NK-92 (cell line): ENCODE measurements around the gene SPTB.

Source experiments
- DNase-seq: peaks from one replicate; lab custom pipeline; 2025; ENCODE audit not compliant: unreplicated experiment; lab: John Stamatoyannopoulos, UW

The SPTB gene

DNA sequence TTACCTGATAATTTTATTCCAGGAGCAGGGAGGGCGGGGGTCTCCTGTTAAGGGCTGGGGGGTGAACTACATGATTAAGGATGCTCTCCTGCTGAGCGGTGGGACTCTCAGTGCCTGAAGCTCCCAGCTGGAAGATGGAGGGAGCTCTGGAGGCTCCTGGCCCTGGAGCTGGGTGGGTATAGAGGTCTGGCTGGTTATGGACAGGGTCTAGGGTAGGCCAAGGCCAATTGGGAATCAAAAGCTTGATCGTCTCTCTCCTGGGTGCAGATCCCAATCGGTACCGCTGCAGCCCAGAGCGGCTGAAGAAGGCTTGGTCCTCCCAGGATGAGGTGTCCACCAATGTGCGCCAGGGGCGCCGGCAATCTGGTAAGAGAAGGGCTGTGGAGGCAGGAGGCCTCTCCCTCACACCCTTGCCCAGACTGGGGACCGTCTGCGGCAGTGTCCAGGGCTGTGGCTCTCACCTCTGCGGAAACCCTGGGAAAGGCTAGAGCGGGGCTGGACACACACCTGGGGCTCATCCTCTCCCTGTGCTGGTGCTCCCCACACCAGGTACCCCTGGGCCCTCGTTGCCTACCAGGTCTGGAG lies 147.1 kb downstream of the SPTB start:
- DNase-seq, result no peak

DNA sequence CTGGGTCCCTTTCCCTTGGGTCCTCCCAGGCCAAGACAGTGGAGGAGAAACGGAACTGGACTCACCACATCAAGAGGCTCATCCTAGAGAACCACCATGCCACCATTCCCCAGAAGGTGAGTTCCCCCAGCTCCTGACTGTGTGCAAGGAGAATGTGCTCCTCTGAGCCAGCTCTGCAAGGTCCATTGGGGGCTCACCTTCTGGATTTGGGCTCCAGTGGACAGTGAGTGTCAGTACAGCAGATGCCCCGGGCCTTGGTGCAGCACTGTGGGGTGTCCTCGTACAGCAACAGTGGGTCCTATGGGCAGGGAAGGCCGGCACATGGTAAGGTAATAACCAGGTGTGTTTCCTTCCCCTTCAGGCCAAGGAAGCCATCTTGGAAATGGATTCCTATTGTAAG lies 147.6 kb downstream of the SPTB start:
- DNase-seq, result no peak

DNA sequence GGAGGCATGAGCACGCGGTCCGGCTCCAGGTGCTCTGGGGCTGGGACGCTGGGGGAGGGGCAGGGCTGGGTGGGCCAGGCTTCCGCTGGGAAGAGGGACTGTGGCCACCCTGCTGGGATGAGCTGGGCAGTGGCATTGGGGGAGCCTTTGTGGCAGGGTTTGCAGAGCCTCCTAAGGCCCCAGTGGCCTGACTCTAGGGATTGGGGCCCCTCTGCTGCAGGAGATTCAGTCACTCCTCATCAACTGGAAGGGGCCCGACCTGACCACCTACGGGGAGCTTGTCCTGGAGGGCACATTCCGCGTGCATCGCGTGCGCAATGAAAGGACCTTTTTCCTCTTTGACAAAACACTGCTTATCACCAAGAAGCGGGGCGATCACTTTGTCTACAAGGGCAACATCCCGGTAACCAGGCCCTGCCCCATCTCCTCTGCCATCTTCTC lies 148.5 kb downstream of the SPTB start:
- DNase-seq, result no peak

DNA sequence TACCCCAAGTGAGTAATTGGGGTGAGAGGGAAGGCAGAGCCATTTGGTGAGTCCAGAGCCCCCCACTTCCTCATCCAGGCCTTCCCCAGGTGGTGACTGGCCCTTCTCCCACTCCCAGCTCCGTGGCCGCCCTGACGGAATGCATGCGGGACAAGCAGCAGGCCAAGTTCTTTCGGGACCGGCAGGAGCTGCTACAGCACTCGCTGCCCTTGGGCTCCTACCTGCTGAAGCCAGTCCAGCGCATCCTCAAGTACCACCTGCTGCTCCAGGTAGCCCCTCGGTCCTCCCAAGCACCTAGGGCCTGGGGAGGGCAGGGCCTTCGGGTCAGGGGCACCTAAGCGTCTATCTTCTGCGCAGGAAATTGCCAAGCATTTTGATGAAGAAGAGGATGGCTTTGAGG lies 149.0 kb downstream of the SPTB start:
- no peak for DNase-seq

DNA sequence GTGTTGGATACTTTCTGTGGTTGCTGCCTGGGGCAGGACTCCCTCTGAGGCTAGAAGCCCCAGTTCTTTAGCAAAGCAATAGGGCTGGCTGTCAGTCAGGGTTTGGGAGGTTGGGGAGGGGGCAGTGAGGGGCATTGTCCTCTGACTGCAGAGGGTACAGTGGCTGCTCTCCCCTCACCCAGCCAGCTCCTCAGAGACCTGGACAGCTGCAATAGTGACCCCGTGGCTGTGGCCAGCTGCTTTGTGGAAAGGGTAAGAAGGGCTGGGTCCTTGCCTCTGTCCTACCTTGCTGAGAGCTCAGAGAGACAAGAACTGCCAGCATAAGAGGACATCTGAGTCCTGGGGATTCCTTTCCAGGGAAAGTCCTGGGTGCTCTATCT lies 149.7 kb downstream of the SPTB start:
- DNase-seq, result no peak

DNA sequence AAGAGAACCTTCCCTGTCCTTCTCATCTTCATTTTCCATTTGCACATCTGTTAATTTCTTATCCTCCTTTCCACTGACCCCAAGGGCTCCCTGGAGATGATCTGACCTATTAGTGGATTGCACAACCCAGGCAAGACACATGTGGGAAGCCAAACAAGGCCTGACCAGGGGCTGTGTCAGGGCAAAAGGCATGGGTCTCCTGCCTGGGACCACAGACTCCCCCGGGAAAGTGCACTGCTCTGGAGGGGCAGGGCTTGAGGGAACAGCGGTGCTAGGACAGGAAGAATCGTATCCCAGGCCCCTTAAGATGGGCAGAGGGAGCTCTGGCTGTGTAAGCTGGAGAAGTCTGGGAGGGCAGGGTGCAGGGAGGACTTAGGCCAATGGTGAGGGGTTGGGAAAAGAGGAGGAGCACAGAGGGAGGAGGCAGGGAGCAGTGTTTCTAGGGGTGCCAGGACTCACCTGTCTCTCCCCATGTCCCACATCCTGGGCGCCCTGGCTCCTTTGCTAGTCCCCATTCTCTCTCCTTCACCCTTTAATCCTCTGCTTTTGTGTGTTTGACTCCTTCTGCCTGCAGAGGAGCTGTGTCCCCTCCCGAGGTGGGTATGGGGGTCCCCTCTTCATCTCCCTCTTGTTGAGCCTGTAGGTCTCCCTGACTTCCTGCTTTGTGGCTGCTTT lies 150.2 kb downstream of the SPTB start:
- DNase-seq, result no peak

DNA sequence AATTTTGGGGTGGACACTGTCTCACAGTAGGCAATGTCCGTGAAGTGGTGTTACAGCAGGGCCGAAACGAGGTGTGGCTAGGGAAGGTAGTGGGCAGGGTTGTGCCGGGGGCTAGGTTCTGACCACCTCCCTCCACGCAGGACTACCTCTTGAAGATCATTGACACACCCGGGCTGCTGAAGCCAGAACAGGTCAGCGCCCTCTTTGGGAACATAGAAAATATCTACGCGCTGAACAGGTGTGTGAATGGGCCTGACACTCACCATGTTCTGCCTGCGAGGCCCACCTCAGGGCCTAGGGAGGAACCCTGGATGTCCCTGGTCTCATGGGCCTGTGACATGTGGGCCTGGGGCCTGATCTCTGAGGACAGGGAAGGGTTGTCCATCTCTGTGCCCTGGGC lies 150.9 kb downstream of the SPTB start:
- DNase-seq, result no peak

DNA sequence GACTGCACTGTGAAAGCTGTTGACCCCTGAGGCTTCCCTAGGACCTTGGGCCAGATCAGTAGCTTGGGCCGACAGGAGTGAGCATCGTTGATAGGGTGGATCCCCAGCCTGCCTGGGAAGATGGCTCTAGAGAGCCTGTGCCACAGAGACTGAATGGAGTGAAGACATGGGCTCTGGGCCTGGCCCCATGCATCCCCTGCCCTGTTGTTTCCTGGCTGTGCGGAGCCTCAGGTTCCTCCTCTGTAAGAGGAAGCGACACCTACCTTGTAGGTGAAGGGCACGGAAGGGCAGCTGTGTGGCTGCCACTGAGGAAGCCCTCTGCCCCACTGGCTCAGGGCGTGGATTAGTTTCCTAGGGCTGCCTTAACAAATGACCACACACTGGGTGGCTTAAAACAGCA lies 151.6 kb downstream of the SPTB start:
- DNase-seq, result no peak

DNA sequence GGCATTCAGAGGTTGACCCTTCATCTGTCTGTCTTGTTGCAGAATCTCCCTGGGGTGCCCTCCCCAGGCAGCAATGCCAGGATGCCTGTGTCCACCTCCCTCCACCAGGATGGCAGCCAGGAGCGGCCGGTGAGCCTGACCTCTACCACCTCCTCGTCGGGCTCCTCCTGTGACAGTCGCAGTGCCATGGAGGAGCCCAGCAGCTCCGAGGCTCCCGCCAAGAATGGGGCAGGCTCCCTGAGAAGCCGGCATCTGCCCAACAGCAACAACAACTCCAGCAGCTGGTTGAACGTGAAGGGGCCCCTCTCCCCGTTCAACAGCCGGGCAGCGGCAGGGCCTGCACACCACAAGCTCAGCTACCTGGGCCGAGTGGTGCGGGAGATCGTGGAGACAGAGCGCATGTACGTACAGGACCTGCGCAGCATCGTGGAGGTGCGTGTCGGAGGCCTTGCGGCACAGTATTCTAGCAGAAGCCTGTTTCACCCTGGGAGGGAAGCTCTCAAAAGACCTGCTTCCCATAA lies 152.1 kb downstream of the SPTB start:
- no peak for DNase-seq

DNA sequence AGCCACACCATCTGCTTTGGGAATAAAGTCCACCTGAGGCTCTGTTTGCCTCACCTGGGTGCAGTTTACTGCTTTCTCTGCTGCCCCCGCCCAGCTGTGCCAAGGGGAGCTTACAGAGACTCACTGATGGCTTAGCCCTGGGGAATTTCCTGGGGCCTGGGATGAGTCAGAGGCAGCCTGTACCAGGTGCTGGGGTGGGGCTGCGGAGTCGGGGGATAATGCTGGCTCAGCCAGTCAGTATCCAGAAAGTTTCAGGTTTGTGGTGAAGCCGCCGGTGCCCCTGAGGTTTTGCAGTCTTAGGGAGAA lies 153.2 kb downstream of the SPTB start:
- DNase-seq, result no peak

DNA sequence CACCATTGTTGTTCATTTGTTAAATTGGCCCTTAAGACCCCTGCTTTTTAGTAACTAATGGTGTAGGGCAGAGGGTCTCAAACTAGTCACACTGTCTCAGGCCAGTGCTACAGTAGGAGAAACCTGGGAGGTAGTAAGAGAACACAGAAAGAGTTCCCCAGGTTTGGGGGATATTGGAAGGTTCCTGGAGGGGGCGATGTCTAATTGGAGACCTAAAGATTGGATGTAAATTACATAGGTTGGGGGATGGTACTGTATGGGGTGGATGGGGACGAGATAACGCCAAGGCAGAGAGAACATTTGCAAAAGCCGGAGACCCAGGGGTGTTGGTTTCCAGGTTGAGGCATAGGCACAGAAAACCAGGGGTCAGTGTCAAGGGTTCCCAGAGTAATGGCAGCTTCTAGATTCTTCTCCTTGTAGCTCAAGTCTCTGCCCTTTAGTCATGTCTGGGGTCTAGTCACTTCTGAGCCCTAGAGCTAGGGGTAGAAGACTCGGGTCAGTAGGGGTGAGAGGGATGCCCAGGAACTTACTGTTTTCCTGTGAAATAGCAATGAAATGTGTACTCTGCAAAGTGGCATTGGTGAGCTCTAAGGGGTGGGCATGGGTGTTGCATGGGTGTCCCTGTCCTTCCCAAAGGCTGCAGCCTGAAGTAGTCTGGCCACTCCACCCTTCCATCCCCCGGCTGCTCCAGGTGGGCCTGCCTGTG lies 153.7 kb downstream of the SPTB start:
- DNase-seq, result no peak

DNA sequence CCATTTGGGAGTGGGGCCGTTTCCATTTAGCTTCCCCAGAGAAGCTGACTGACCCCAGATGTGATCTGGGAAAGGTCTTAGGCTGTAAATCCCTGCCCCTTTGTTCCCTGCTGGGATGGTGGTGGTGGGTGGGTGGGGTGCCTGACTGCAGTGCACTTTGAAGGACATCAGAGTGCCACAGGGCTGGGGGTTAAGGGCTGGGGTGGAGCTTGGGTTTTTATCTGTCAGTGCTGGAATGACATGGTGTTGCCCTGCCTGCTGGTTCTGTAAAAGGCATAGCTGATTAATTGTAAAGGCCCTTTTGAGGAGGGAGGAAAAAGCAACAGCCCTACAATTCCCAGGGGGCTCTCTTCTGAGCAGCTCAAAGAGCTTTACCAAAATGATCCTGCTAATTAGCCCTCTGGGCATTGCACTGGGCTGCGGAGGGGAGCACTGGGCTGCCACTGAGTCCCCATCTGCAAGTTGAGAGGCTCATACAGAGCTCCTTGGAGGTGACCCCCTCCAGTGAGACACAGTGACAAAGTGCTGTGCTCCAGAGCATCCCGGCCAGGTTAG lies 154.4 kb downstream of the SPTB start:
- DNase-seq, result no peak

DNA sequence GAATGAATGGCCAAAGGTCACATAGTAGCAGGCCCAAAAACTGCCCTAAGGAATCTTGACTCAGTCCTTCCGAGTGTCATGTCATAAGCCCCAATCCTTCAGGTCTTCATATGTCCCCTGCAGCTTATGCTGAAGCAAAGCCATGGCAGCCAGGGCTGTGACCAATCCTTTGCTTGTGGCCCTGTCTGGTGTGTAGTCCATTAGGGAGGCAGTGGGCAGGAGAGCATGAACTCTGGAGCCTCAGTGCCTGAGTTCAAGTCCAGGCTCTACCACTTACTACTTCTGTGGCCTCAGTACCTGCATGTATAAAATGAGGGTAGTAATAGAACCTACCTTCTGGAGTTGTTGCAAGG lies 155.2 kb downstream of the SPTB start:
- no peak for DNase-seq

DNA sequence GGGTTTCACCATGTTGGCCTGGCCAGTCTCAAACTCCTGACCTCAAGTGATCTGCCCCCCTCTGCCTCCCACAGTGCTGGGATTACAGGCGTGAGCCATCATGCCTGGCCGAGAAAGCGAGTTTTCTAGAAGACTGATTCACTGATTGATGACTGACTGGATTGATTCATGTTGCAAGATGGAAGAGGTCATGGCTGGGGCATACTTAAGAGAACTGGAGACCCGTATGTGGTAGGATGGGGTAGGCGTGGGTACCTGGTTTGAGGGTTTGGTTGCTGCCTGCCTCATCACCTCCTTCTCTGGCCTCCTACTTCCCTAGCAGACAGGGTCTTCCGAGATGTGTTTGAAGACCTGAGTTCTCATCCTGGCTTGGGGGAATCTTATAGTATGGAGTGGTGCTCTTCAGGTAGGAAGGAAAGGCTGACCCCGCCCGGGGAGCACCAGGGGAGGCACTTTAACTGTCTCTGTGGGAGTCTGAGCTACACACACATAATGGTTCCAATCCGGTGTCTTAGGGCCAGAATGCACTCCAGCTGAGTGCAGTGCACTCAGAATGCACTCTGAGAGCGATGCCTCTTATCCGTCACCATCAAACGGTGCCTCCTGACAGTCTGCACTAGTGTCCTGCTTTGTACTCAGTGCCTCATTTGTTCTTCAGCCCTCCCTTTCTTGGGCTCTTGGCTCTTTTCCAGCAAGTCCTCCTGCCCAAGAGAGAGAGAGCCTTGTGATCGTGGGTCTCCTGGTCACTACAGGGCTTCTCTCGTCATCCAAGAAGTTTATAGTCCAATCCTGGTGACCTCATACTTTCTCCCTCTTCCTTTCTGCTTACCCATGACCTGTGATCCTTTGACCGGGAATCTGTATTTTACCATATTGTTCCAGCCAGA lies 155.8 kb downstream of the SPTB start:
- DNase-seq, result no peak

DNA sequence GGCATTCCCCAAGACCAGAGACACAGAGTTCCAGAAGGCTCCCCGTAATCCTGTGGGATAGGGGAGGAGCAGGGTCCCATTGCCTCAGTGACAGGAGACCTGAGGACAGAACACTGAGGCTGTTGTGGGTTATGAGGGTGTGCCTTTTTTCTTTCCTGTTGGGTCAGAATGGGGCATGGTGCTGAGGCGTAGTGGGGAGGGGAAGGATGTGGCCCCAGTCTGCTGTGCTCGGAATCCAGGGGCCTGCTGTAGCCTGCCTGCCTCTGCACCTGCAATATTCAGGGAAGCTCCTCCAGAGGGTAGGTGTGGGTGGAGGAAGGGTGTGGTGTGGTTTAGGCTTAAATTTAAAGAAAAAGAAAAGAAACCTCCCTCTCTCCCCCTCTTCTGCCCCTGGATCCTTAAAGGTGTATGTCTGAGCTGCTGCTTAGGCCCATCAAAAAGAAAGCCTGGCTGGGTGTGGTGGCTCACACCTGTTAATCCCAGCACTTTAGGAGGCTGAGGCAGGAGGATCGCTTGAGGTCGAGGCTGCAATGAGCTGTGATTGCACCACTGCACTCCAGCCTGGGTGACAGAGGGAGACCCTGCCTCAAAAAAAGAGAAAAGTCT lies 156.8 kb downstream of the SPTB start:
- DNase-seq, result no peak

DNA sequence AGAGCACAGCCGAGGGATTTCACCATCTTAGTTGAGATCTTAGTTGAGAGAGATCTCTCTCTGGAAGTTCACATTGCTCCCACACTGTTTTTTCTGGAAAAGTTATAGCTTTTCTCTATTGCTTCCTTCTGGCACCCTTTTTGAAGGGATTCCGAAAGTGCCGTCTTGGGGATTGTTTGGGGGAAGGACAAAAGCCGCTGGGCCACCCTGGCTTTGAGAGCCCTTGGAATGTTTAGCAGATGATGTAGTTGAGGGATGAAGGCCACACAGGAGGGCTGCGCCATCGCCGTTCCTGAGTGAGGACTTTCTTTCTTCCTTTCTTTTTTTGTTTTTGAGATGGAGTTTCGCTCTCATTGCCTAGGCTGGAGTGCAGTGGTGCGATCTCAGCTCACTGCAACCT lies 157.8 kb downstream of the SPTB start:
- no peak for DNase-seq

DNA sequence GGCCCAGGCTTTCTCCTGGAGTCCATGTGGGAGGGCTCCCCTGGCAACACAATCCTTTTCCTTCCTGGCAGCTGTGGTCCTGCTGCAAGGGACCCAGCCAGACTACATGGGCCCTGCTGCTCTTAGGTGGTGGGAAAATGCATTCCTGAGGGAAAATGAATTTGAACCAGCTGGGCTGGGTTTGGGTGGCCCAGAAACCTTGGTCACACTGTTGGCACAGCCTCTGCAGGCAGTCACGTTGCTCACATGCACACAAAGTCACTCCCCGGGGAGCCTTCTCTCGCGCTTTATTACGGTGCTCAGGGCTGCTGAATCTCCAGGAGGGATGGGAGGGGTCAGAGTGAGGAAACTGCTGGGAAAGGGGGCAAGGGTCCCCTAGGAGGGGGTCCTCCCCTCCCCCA lies 158.3 kb downstream of the SPTB start:
- no peak for DNase-seq

DNA sequence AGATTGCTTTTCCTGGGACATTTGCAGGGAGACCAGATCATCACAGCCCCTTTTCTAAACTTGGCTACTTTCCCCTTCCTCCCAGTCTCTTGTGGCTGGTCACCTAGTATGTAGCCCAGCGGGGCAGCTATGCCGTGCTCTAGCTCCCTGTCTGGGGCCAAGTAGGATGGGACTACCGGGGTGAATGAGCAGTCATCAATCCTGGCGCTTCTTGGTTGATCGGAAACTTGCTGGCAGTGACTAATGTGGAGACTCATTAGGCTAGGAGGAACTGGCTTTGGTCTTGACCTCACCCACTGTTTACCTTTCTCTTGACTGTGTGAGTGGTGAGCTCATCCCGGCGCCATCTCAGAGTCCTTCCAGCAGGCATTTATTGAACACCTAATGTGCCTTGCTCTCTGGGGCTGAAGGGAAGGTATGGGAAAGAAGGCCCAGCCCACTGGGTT lies 159.6 kb downstream of the SPTB start:
- DNase-seq, result no peak

DNA sequence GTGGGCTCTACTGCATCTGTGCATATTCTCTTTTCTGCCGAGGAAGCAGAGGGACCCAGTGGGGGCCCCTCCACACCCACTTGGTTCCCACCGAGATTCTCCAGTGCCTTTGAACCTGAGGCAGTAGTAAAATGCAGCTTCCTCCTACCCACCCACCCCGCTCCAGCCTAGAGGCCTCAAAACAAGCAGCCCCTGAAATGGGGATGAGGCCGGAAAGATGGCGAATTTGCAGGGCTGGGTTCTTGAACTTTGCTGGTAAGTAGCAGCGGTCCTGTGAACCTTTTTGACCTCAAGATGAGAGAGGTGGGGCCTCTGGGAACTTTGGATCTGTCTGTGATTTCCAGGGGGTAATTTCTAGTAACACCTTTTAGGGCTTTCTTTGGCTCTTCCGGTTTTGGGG lies 160.1 kb downstream of the SPTB start:
- no peak for DNase-seq

DNA sequence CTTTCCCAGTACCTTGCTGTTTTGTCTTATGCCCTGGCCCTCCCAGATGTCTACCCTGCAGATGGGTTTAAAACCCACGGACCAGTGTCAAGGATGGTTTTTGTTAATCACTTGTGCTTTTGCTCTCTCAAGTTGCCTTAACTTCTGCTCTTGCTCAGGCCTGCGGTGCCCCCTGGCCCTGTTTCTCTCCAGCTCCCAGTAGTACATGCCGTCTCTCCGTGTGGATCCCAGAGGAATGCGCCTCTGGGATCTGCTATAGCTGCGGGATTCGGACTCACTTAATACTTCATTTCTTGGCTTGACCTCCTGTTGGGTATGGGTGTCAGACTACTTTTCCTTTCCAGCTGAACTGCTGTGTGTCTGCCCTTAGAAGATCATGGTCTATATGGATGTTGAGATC lies 160.9 kb downstream of the SPTB start:
- no peak for DNase-seq

DNA sequence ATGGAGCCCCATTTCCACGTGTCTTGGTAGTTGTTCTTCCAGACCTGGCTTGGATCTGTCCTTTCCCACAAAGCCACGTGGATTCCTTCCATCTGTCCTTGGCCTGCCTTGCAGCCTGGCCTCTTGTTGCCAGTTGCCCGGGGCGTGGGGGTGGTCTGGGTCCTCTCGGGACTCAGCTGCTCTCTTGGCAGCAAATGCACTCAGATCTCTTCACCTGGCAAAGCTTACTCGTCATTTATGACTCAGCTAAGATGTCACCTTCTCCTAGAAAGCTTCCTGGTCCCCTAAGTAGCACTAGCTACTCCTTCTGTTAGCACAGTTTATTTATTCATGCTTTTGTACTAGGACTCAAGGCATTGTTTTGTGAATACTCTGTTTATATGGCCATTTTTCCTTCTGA lies 161.8 kb downstream of the SPTB start:
- no peak for DNase-seq
